A549 (cell line): ENCODE data around the gene SSH2.

Source experiments
- CHD2 ChIP-seq: fragments of 150-350 bp; IDR thresholded peaks from 2 replicates; pipeline ENCODE4 v1.6.1; 2014; ENCODE audit warnings: low read length; ENCODE audit not compliant: partially characterized antibody
- FOSL2 ChIP-seq, 2 experiments: fragments of 450-650 bp in 1 of 2; fragments of >200 bp in 1 of 2; sonication (Bioruptor Twin) in 1 of 2; formaldehyde crosslinking; IDR thresholded peaks; 2 replicates each; pipeline versions ENCODE4 v1.5.0 to v1.6.1; 2016 to 2020; ENCODE audit warnings: mild to moderate bottlenecking in 1 of 2, moderate library complexity in 1 of 2
- RFX5 ChIP-seq: fragments of 450-650 bp; IDR thresholded peaks from 2 replicates; pipeline ENCODE4 v1.7.1; 2014; ENCODE audit warnings: antibody characterized with exemption, mild to moderate bottlenecking, moderate library complexity
- TF ChIP-seq, protein P1 (sequence below): fragments of >200 bp; sonication (Bioruptor Twin); formaldehyde crosslinking; IDR thresholded peaks from 3 replicates; pipeline ENCODE4 v1.5.1; 2016
- TF ChIP-seq, protein P2 (sequence below): IDR thresholded peaks from 2 replicates; pipeline ENCODE4 v1.6.1; 2012
- TF ChIP-seq, protein P3 (sequence below): fragments of 200-600 bp; sonication (generic); IDR thresholded peaks from 2 replicates; pipeline ENCODE4 v1.6.1; 2016; ENCODE audit warnings: antibody characterized with exemption, mild to moderate bottlenecking, moderate library complexity

DNA sequence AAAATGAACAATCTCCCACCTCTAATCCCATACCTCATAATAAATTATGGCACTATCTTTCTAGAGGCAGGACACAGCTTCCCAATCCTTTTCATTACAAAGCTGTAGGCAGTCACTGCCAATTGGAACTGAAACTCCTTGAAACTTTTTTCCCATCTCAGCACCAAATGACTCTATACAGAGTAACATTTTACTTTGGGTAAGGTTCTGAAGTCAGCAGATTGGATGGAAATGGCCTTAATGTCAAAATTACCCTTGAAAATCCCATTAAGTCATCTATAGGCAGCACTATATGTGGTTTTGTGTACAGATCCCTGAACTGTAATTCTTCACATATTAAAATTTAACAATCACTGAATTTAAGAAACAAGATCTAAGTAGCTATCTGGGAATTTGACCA is 277.1 kb downstream of the SSH2 start:
- TF ChIP-seq FOSL2 (IDR thresholded peaks at IDR 0.05) (no peak), FOSL2 (CRISPR knock-in tag; IDR thresholded peaks at IDR 0.05) (no peak), RFX5 (no peak), CHD2 (no peak)
- TF ChIP-seq, protein P1, sequence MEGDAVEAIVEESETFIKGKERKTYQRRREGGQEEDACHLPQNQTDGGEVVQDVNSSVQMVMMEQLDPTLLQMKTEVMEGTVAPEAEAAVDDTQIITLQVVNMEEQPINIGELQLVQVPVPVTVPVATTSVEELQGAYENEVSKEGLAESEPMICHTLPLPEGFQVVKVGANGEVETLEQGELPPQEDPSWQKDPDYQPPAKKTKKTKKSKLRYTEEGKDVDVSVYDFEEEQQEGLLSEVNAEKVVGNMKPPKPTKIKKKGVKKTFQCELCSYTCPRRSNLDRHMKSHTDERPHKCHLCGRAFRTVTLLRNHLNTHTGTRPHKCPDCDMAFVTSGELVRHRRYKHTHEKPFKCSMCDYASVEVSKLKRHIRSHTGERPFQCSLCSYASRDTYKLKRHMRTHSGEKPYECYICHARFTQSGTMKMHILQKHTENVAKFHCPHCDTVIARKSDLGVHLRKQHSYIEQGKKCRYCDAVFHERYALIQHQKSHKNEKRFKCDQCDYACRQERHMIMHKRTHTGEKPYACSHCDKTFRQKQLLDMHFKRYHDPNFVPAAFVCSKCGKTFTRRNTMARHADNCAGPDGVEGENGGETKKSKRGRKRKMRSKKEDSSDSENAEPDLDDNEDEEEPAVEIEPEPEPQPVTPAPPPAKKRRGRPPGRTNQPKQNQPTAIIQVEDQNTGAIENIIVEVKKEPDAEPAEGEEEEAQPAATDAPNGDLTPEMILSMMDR = no peak
- TF ChIP-seq, protein P2, sequence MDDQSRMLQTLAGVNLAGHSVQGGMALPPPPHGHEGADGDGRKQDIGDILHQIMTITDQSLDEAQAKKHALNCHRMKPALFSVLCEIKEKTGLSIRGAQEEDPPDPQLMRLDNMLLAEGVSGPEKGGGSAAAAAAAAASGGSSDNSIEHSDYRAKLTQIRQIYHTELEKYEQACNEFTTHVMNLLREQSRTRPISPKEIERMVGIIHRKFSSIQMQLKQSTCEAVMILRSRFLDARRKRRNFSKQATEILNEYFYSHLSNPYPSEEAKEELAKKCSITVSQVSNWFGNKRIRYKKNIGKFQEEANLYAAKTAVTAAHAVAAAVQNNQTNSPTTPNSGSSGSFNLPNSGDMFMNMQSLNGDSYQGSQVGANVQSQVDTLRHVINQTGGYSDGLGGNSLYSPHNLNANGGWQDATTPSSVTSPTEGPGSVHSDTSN = no peak
- TF ChIP-seq, protein P3, sequence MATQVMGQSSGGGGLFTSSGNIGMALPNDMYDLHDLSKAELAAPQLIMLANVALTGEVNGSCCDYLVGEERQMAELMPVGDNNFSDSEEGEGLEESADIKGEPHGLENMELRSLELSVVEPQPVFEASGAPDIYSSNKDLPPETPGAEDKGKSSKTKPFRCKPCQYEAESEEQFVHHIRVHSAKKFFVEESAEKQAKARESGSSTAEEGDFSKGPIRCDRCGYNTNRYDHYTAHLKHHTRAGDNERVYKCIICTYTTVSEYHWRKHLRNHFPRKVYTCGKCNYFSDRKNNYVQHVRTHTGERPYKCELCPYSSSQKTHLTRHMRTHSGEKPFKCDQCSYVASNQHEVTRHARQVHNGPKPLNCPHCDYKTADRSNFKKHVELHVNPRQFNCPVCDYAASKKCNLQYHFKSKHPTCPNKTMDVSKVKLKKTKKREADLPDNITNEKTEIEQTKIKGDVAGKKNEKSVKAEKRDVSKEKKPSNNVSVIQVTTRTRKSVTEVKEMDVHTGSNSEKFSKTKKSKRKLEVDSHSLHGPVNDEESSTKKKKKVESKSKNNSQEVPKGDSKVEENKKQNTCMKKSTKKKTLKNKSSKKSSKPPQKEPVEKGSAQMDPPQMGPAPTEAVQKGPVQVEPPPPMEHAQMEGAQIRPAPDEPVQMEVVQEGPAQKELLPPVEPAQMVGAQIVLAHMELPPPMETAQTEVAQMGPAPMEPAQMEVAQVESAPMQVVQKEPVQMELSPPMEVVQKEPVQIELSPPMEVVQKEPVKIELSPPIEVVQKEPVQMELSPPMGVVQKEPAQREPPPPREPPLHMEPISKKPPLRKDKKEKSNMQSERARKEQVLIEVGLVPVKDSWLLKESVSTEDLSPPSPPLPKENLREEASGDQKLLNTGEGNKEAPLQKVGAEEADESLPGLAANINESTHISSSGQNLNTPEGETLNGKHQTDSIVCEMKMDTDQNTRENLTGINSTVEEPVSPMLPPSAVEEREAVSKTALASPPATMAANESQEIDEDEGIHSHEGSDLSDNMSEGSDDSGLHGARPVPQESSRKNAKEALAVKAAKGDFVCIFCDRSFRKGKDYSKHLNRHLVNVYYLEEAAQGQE = no peak
